ENCODE results near the gene EXOC4. TPM values are rescaled to one million over a fixed set of nuclear protein-coding genes. Genes with fewer than 3 reads are reported as not detected.

EXOC4 gene
- total RNA-seq, 2 donors from 2014 or later, result 48.9 to 102 TPM

- intact Hi-C loops (cut with DNase I), result no loop called here
- WGBS, result 98% methylated on average over 5 of the region's 5 CpGs
- no peak for DNase-seq (ENCODE audit: low spot score)
- Histone ChIP-seq H3K27ac (no peak overlapping the region), H3K9me3 (no peaks in the 10 kb centered on the region), H3K36me3 (no peaks in the 10 kb centered on the region), H3K4me1 (replicated peaks) (no peaks in the 10 kb centered on the region), H3K4me3 (no peak overlapping the region), H3K27me3 (replicated peaks; ENCODE audit: insufficient read depth) (no peaks in the 10 kb centered on the region)
- TF ChIP-seq, protein P1, sequence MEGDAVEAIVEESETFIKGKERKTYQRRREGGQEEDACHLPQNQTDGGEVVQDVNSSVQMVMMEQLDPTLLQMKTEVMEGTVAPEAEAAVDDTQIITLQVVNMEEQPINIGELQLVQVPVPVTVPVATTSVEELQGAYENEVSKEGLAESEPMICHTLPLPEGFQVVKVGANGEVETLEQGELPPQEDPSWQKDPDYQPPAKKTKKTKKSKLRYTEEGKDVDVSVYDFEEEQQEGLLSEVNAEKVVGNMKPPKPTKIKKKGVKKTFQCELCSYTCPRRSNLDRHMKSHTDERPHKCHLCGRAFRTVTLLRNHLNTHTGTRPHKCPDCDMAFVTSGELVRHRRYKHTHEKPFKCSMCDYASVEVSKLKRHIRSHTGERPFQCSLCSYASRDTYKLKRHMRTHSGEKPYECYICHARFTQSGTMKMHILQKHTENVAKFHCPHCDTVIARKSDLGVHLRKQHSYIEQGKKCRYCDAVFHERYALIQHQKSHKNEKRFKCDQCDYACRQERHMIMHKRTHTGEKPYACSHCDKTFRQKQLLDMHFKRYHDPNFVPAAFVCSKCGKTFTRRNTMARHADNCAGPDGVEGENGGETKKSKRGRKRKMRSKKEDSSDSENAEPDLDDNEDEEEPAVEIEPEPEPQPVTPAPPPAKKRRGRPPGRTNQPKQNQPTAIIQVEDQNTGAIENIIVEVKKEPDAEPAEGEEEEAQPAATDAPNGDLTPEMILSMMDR (IDR thresholded peaks at IDR 0.05), result no peak
- TF ChIP-seq POLR2AphosphoS5 (IDR thresholded peaks at IDR 0.05) (no peak), POLR2A (IDR thresholded peaks at IDR 0.05) (no peak)
These were observed 606.4 kb downstream of the EXOC4 start for GRCh38 chr7:133859231-133859630.

- H3K27me3 ChIP-seq (replicated peaks; ENCODE audit: insufficient read depth), result no peaks in the 10 kb centered on the region
- intact Hi-C loops (cut with DNase I), result no loop called here
- H3K9me3 ChIP-seq, result no peaks in the 10 kb centered on the region
- H3K27ac ChIP-seq, result no peak overlapping the region
- DNase-seq (ENCODE audit: low spot score), result no peak
- 87% methylated on average over 6 of the region's 6 CpGs for WGBS
- H3K4me3 ChIP-seq, result no peak overlapping the region
- TF ChIP-seq, protein P1 (IDR thresholded peaks at IDR 0.05), result no peak
- no peak for TF ChIP-seq POLR2A (IDR thresholded peaks at IDR 0.05)
- no peak for TF ChIP-seq POLR2AphosphoS5 (IDR thresholded peaks at IDR 0.05)
- no peaks in the 10 kb centered on the region for H3K4me1 ChIP-seq (replicated peaks)
- H3K36me3 ChIP-seq, result no peaks in the 10 kb centered on the region
These were observed 607.1 kb downstream of the EXOC4 start for GRCh38 chr7:133859871-133860450.

DNA sequence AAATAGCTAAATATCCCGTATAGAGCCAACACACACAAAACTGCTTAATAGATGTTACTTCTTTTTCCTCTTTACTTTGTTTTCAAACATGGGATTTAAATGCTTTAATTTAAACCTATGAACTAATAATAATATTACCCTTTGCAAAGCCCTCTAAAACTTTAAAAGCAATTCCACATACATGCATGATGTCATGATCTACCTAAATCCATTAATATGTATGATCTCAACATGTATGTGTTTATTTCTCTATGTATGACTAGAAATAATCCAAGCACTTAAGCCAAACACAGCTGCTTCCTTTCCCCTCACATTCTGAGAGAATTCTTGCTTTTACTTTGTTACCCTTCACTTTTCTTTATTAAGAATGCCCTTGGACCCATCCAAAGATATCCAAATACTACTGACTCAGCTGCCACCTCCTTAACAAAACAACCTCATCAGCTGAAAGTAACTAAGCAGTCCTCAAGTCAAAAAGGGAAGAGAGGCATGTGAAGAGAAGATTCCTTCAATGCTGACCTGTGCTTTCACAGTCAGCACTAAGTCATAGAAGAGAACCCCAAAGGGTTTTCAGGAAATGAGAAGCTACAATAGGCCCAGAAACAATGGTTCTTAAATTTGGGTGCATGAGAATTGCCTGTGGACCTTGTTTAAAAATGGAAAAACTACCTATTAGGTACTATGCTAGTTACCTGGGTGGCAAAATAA is 607.9 kb downstream of the EXOC4 start:
- no peak for TF ChIP-seq POLR2AphosphoS5 (IDR thresholded peaks at IDR 0.05)
- TF ChIP-seq, protein P1 (IDR thresholded peaks at IDR 0.05), result no peak
- no peak overlapping the region for H3K27ac ChIP-seq
- H3K36me3 ChIP-seq, result no peaks in the 10 kb centered on the region
- 94% methylated on average over 1 of the region's 1 CpG for WGBS
- DNase-seq (ENCODE audit: low spot score), result no peak
- intact Hi-C loops (cut with DNase I), result no loop called here
- H3K9me3 ChIP-seq, result no peaks in the 10 kb centered on the region
- no peak overlapping the region for H3K4me3 ChIP-seq
- no peaks in the 10 kb centered on the region for H3K27me3 ChIP-seq (replicated peaks; ENCODE audit: insufficient read depth)
- H3K4me1 ChIP-seq (replicated peaks), result no peaks in the 10 kb centered on the region

GRCh38 chr7:133861876-133862275 is 609.0 kb downstream of the EXOC4 start:
- DNase-seq (ENCODE audit: low spot score), result peak; percentile 31
- no peaks in the 10 kb centered on the region for H3K9me3 ChIP-seq
- H3K27ac ChIP-seq, result no peak overlapping the region
- H3K27me3 ChIP-seq (replicated peaks; ENCODE audit: insufficient read depth), result no peaks in the 10 kb centered on the region
- TF ChIP-seq POLR2AphosphoS5 (IDR thresholded peaks at IDR 0.05) (peak; percentile 69), POLR2A (IDR thresholded peaks at IDR 0.05) (no peak)
- 60% methylated on average over 4 of the region's 4 CpGs for WGBS
- intact Hi-C loops (cut with DNase I), result no loop called here
- no peak overlapping the region for H3K4me3 ChIP-seq
- no peaks in the 10 kb centered on the region for H3K36me3 ChIP-seq
- H3K4me1 ChIP-seq (replicated peaks), result no peaks in the 10 kb centered on the region

- no peak overlapping the region for H3K27ac ChIP-seq
- DNase-seq (ENCODE audit: low spot score), result no peak
- intact Hi-C loops (cut with DNase I), result no loop called here
- no peak overlapping the region for H3K4me3 ChIP-seq
- TF ChIP-seq POLR2AphosphoS5 (IDR thresholded peaks at IDR 0.05) (no peak), POLR2A (IDR thresholded peaks at IDR 0.05) (no peak)
- TF ChIP-seq, protein P1 (IDR thresholded peaks at IDR 0.05), result no peak
- H3K36me3 ChIP-seq, result no peaks in the 10 kb centered on the region
- H3K9me3 ChIP-seq, result no peaks in the 10 kb centered on the region
- no peaks in the 10 kb centered on the region for H3K4me1 ChIP-seq (replicated peaks)
- 59% methylated on average over 1 of the region's 1 CpG for WGBS
- H3K27me3 ChIP-seq (replicated peaks; ENCODE audit: insufficient read depth), result no peaks in the 10 kb centered on the region
These were observed 610.6 kb downstream of the EXOC4 start for GRCh38 chr7:133863362-133864061.
